WTC11 (cell line): ENCODE results near the gene SYT17. TPM values are rescaled to one million over a fixed set of nuclear protein-coding genes. Genes with fewer than 3 reads are reported as not detected.

ENCODE experiments used
- ATAC-seq: fragments of 200-7000 bp; cut with Tn5 transposase; 2 replicates; pipeline ENCODE4 v1.10.0; 2021; ENCODE audit warnings: mild to moderate bottlenecking, moderate library complexity
- CTCF ChIA-PET: fragments of 300-600 bp; sonication (Branson Sonifier 250); formaldehyde crosslinking; loops from one replicate; lab custom pipeline; 2021; ENCODE audit warnings: antibody characterized with exemption; lab: Charles Lee
- POLR2A ChIA-PET: fragments of 350-600 bp; sonication (Branson Sonifier 250); formaldehyde crosslinking; loops from one replicate; lab custom pipeline; 2021; ENCODE audit warnings: antibody characterized with exemption; lab: Charles Lee
- DNase-seq: peaks from one replicate; pipeline ENCODE4 v3.0.0; 2021; ENCODE audit warnings: low spot score
- H3K27ac Mint-ChIP-seq: 2 replicates; pipeline ENCODE4 v1.8.0; 2021; ENCODE audit warnings: mixed read lengths
- H3K27me3 Mint-ChIP-seq: 2 replicates; pipeline ENCODE4 v1.8.0; 2021; ENCODE audit warnings: low read depth, mild to moderate bottlenecking, moderate library complexity, mixed read lengths
- H3K36me3 Mint-ChIP-seq: 2 replicates; pipeline ENCODE4 v1.8.0; 2021; ENCODE audit warnings: mixed read lengths
- H3K4me1 Mint-ChIP-seq: 2 replicates; pipeline ENCODE4 v1.8.0; 2022; ENCODE audit warnings: mixed read lengths
- H3K4me3 Mint-ChIP-seq: 2 replicates; pipeline ENCODE4 v1.8.0; 2021; ENCODE audit warnings: mild to moderate bottlenecking, moderate library complexity, mixed read lengths
- H3K9me3 Mint-ChIP-seq: 2 replicates; pipeline ENCODE4 v1.8.0; 2021; ENCODE audit warnings: mixed read lengths
- ATF2 ChIP-seq: sonication (generic); formaldehyde crosslinking; IDR thresholded peaks from 2 replicates; pipeline ENCODE4 v1.8.1; 2022; ENCODE audit warnings: low read depth, missing genetic modification reagents, borderline replicate concordance
- E2F5 ChIP-seq: sonication (generic); formaldehyde crosslinking; IDR thresholded peaks from 2 replicates; pipeline ENCODE4 v1.8.1; 2022; ENCODE audit warnings: mild to moderate bottlenecking, moderate library complexity, missing genetic modification reagents
- ETV6 ChIP-seq: sonication (generic); formaldehyde crosslinking; IDR thresholded peaks from 2 replicates; pipeline ENCODE4 v1.8.1; 2022; ENCODE audit warnings: mild to moderate bottlenecking, missing genetic modification reagents
- GTF2I ChIP-seq: fragments of 250-450 bp; sonication (Bioruptor Pico); conservative IDR thresholded peaks from 2 replicates; pipeline ENCODE4 v1.4.0; 2021; ENCODE audit warnings: mild to moderate bottlenecking
- NFATC4 ChIP-seq: fragments of 250-450 bp; sonication (Bioruptor Pico); IDR thresholded peaks from 2 replicates; pipeline ENCODE4 v1.9.0; 2021; ENCODE audit warnings: mild to moderate bottlenecking
- SOX15 ChIP-seq: fragments of 250-450 bp; sonication (Bioruptor Pico); IDR thresholded peaks from 2 replicates; pipeline ENCODE4 v1.9.0; 2021; ENCODE audit warnings: mild to moderate bottlenecking
- TEAD1 ChIP-seq: sonication (generic); formaldehyde crosslinking; IDR thresholded peaks from 2 replicates; pipeline ENCODE4 v1.8.0; 2022; ENCODE audit warnings: mild to moderate bottlenecking, missing genetic modification reagents
- TP53 ChIP-seq: sonication (generic); formaldehyde crosslinking; IDR thresholded peaks from 2 replicates; pipeline ENCODE4 v1.8.1; 2023; ENCODE audit warnings: mild to moderate bottlenecking, missing genetic modification reagents
- USF2 ChIP-seq: sonication (generic); formaldehyde crosslinking; IDR thresholded peaks from 2 replicates; pipeline ENCODE4 v1.8.1; 2023; ENCODE audit warnings: mild to moderate bottlenecking, missing genetic modification reagents, moderate library complexity
- ZNF232 ChIP-seq: sonication (generic); formaldehyde crosslinking; IDR thresholded peaks from 2 replicates; pipeline ENCODE4 v1.8.0; 2022; ENCODE audit warnings: mild to moderate bottlenecking, missing genetic modification reagents
- ZNF281 ChIP-seq: sonication (generic); formaldehyde crosslinking; IDR thresholded peaks from 2 replicates; pipeline ENCODE4 v1.8.0; 2023; ENCODE audit warnings: mild to moderate bottlenecking, missing genetic modification reagents
- total RNA-seq: library from RNA; stranded (reverse); gene quantifications from 3 replicates; pipeline ENCODE4 v1.2.3, GENCODE V29; 2021
- TF ChIP-seq, protein P1 (sequence below): sonication (generic); formaldehyde crosslinking; IDR thresholded peaks from 2 replicates; pipeline ENCODE4 v1.8.1; 2022; ENCODE audit warnings: low read depth, mild to moderate bottlenecking, moderate library complexity, missing genetic modification reagents, borderline replicate concordance
- TF ChIP-seq, protein P2 (sequence below): fragments of 250-450 bp; sonication (Bioruptor Pico); IDR thresholded peaks from 2 replicates; pipeline ENCODE4 v1.9.0; 2021; ENCODE audit warnings: mild to moderate bottlenecking
- TF ChIP-seq, protein P3 (sequence below): sonication (generic); formaldehyde crosslinking; conservative IDR thresholded peaks from 2 replicates; pipeline ENCODE4 v1.8.1; 2023; ENCODE audit warnings: mild to moderate bottlenecking, low read depth, missing genetic modification reagents, moderate library complexity

SYT17 gene
- total RNA-seq, 1 experiment from 2014 or later, result 5.5 TPM

GRCh38 chr16:19166500-19166899, 1.5 kb upstream of the SYT17 start:
- H3K4me3 Mint-ChIP-seq, result no peak overlapping the region
- H3K36me3 Mint-ChIP-seq, result no peaks in the 10 kb centered on the region
- ChIA-PET POLR2A (no interaction called here), CTCF (interaction anchor here (0.6 to 4.8 kb wide), 5 partner anchors 14 to 57 kb away, joined by 3 to 40 read pairs (median 3); no protein-coding TSS in a partner anchor)
- H3K27me3 Mint-ChIP-seq, result peaks cover 19% of the 10 kb centered on the region
- DNase-seq (no peak), ATAC-seq (no peak)
- no peak overlapping the region for H3K27ac Mint-ChIP-seq
- TF ChIP-seq, protein P1, sequence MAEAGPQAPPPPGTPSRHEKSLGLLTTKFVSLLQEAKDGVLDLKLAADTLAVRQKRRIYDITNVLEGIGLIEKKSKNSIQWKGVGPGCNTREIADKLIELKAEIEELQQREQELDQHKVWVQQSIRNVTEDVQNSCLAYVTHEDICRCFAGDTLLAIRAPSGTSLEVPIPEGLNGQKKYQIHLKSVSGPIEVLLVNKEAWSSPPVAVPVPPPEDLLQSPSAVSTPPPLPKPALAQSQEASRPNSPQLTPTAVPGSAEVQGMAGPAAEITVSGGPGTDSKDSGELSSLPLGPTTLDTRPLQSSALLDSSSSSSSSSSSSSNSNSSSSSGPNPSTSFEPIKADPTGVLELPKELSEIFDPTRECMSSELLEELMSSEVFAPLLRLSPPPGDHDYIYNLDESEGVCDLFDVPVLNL, result no peak
- no peak for TF ChIP-seq ATF2
- TF ChIP-seq, protein P2, sequence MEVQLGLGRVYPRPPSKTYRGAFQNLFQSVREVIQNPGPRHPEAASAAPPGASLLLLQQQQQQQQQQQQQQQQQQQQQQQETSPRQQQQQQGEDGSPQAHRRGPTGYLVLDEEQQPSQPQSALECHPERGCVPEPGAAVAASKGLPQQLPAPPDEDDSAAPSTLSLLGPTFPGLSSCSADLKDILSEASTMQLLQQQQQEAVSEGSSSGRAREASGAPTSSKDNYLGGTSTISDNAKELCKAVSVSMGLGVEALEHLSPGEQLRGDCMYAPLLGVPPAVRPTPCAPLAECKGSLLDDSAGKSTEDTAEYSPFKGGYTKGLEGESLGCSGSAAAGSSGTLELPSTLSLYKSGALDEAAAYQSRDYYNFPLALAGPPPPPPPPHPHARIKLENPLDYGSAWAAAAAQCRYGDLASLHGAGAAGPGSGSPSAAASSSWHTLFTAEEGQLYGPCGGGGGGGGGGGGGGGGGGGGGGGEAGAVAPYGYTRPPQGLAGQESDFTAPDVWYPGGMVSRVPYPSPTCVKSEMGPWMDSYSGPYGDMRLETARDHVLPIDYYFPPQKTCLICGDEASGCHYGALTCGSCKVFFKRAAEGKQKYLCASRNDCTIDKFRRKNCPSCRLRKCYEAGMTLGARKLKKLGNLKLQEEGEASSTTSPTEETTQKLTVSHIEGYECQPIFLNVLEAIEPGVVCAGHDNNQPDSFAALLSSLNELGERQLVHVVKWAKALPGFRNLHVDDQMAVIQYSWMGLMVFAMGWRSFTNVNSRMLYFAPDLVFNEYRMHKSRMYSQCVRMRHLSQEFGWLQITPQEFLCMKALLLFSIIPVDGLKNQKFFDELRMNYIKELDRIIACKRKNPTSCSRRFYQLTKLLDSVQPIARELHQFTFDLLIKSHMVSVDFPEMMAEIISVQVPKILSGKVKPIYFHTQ (CRISPR knock-in tag), result no peak
- TF ChIP-seq ETV6 (CRISPR knock-in tag), result no peak
- no peak for TF ChIP-seq SOX15 (CRISPR knock-in tag)
- no peak for TF ChIP-seq TP53 (CRISPR knock-in tag)
- no peak for TF ChIP-seq TEAD1
- no peak for TF ChIP-seq NFATC4 (CRISPR knock-in tag)
- TF ChIP-seq GTF2I, result no peak
- TF ChIP-seq E2F5 (CRISPR knock-in tag), result no peak
- no peak for TF ChIP-seq USF2 (CRISPR knock-in tag)
- TF ChIP-seq ZNF281 (CRISPR knock-in tag), result no peak
- no peak for TF ChIP-seq ZNF232
- TF ChIP-seq, protein P3, sequence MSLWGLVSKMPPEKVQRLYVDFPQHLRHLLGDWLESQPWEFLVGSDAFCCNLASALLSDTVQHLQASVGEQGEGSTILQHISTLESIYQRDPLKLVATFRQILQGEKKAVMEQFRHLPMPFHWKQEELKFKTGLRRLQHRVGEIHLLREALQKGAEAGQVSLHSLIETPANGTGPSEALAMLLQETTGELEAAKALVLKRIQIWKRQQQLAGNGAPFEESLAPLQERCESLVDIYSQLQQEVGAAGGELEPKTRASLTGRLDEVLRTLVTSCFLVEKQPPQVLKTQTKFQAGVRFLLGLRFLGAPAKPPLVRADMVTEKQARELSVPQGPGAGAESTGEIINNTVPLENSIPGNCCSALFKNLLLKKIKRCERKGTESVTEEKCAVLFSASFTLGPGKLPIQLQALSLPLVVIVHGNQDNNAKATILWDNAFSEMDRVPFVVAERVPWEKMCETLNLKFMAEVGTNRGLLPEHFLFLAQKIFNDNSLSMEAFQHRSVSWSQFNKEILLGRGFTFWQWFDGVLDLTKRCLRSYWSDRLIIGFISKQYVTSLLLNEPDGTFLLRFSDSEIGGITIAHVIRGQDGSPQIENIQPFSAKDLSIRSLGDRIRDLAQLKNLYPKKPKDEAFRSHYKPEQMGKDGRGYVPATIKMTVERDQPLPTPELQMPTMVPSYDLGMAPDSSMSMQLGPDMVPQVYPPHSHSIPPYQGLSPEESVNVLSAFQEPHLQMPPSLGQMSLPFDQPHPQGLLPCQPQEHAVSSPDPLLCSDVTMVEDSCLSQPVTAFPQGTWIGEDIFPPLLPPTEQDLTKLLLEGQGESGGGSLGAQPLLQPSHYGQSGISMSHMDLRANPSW (CRISPR knock-in tag), result no peak
- peaks cover 4% of the 10 kb centered on the region for H3K4me1 Mint-ChIP-seq
- H3K9me3 Mint-ChIP-seq, result peaks cover 6% of the 10 kb centered on the region
